DMS53 treated with DMSO at 0.1 percent for 48 hours (cell line): Measurements from ENCODE around the gene USF2.
A peak's percentile ranks its signal among the peaks of the same experiment; 100 is the strongest.

Experiments
- DNase-seq: peaks from one replicate; lab custom pipeline; 2025; ENCODE audit not compliant: unreplicated experiment; lab: John Stamatoyannopoulos, UW

The USF2 gene

DNA sequence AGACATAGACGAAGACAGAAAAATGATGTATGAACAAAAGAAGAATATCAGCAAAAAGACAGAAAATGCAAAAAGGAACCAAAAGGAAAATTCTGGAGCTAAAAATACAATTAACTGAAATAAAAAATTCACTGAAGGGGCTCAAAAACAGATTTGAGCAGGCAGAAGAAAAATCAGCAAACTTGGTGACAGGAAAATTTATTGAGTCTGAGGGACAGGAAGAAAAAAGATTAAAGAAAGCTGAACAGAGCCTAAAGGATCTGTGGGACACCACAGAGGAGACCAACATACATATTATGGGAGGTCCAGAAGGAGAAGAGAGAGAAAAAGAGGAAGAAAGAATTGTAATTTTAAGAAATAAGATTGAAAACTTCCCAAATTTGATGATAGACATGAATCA lies 27.3 kb upstream of the USF2 start:
- DNase-seq, result no peak

DNA sequence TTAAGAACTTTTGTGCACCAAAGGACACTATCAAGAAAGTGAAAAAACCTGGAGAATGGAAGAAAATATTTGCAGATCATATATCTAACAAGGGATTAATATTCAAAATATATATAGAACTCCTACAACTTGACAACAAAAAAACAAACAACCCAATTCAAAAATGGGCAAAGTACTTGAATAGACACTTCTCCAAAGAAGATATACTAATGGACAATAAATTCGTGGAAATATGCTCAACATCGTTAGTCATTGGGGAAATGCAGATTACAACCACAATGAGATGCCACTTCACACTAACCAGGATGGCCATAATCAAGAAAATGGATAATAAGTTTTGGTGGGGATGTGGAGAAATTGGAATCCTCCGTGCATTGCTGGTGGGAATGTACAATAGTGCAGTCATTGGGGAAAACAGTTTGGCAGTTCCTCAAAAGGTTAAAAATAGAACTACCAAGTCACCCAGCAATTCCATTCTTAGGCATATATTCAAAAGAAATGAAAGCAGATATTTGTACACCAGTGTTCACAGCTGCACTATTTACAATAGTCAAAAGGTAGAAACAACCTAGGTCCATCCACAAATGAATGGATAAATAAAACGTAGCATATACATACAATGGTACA lies 22.2 kb upstream of the USF2 start:
- DNase-seq, result no peak

DNA sequence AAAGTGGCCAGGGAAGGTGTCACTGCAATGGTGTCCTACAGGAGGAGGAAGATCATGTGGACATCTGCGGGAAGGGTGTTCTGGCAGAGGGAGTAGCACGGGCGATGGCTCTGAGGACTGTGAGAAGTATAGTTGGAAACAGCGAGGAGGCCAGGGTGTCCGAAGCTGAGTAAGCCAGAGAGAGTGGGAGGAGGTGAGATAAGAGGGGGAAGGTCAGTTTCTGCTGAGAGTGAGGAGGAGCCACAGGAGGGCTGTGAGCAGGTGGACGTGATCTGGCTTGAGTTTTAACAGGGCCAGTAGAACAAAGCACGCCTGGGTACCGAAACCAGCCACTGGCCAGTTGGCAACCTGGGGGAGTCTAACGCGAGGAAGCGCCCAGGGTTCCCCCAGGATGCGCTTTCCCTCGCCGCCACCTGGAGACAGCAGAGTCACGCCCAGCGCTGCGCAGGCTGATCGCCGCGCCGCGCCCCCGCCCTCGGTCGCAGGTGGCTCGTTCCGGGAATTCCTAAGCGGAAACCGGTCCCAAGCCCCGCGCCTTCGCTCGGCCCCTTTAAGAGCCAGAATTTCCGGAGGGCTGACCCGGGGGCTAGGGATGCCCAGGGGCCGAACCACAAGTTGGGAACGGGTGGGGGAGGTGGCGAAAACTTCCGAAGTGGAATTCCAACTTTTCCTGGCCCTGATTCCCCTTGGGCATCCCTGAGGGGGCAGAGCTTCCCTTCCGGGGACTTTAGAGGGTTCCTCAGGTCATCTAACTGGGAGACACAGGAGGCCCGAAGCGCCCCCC lies 21.0 kb upstream of the USF2 start:
- DNase-seq, result peak; percentile 99

DNA sequence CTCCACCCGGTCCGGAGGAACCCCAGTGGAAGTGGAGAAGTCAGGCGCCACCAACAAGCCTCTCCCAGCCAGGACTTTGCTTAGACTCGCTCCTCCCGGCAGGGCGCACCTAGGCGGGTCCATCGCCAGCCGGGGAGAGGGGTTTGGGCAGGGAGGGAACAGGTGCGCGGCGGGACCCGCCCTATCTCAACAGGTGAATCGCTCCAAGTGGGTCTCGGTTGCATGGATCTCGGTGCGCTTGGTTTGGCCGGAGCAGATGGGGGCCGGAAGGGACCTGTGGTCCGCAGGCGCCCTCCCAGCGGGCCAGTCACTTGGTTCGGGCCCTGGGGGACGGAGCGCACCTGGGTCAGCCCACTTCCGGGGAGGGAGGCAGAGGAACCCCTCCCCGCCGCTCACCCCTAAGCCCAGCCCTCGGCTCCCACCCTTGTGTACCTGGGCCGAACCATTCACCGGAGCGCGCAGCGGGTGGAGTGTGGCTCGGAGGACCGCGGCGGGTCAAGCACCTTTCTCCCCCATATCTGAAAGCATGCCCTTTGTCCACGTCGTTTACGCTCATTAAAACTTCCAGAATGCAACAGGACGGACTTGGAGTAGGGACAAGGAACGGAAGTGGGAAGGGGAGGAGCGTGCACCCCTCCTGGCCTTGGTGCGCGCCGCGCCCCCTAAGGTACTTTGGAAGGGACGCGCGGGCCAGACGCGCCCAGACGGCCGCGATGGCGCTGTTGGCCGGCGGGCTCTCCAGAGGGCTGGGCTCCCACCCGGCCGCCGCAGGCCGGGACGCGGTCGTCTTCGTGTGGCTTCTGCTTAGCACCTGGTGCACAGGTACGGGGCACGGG lies 20.2 kb upstream of the USF2 start, which contains the start of gene LSR:
Gene LSR (plus strand): TSS at position 693 of the 836 bp plus-strand sequence. CDS start 21 bp downstream, at position 714.
- peak; percentile 94 for DNase-seq

DNA sequence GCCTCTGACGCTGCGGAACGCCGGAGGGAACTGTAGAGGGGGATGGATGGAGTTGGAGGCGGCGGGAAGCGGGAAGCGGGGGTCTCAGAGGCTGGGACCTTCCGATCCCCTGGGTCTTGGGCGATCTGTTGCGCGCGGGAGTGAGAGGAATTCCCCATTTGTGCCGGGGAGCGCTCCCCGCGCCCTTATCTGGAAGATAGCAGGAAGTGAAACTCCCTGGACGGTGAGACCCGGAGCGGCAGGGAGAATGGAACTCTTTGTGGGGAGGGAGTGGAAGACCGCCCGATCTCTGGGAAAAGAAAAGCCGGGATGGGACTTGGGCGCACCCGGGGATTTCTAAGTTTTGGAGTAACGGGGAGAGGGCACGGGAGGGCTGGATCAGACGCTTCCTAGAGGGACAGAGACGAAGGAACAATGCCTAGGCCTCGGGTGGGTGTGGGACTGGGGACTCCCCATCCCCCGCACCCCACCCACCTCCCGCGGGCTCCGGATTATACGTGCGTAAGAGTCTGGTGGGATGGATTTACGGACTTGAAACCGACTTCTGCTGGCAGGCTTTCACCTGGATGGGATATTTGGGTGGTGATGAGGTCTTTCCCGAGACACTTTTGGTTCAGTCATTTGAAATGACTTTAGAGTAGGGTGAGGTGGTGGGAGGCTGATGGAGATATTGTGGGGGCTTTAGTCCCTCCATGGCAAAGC lies 19.5 kb upstream of the USF2 start:
- peak; percentile 43 for DNase-seq

DNA sequence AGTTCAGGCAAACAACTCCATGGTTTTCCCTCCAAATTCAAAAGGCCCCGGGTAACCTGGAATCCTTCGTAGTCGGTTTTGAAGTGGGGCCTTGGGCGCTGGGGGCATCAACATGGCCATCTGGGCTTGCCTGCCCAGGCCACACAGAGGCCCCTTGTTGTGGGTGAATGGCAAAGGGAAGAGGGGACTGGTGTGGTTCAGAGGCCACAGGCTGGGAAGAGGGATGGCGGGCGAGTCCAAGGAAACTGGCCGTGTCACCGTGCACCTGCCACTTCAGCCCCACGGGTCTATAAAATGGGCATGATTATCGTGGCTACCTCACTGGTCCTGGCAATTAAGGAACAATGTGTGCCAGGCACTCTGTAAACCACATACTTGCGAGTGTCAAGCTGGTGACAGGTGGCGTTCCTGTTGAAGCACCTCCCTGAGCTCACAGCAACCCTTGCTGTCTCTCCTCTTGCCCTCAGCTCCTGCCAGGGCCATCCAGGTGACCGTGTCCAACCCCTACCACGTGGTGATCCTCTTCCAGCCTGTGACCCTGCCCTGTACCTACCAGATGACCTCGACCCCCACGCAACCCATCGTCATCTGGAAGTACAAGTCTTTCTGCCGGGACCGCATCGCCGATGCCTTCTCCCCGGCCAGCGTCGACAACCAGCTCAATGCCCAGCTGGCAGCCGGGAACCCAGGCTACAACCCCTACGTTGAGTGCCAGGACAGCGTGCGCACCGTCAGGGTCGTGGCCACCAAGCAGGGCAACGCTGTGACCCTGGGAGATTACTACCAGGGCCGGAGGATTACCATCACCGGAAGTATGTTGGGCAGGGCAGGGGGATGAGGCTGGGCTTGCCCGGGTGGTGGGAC lies 18.7 kb upstream of the USF2 start:
- DNase-seq, result no peak

DNA sequence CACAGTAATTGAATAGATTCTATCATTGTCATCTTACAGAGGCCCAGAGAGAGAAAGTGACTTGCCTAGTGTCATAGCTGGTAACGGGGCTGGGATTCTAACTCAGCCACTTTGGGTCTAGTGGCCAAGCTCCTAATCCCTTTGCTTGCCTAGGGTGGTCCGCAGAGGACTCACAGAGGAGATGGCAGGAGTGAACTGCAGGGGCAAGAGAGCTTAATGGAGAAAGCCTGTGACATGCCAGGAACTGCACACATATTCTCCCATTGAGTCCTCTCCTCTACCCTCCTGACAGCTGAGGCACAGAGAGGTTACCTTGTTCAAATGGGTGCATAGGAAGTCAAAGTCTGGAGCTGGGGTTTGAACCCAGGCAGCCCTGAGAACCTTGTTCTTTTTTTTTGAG lies 17.3 kb upstream of the USF2 start:
- DNase-seq, result no peak

DNA sequence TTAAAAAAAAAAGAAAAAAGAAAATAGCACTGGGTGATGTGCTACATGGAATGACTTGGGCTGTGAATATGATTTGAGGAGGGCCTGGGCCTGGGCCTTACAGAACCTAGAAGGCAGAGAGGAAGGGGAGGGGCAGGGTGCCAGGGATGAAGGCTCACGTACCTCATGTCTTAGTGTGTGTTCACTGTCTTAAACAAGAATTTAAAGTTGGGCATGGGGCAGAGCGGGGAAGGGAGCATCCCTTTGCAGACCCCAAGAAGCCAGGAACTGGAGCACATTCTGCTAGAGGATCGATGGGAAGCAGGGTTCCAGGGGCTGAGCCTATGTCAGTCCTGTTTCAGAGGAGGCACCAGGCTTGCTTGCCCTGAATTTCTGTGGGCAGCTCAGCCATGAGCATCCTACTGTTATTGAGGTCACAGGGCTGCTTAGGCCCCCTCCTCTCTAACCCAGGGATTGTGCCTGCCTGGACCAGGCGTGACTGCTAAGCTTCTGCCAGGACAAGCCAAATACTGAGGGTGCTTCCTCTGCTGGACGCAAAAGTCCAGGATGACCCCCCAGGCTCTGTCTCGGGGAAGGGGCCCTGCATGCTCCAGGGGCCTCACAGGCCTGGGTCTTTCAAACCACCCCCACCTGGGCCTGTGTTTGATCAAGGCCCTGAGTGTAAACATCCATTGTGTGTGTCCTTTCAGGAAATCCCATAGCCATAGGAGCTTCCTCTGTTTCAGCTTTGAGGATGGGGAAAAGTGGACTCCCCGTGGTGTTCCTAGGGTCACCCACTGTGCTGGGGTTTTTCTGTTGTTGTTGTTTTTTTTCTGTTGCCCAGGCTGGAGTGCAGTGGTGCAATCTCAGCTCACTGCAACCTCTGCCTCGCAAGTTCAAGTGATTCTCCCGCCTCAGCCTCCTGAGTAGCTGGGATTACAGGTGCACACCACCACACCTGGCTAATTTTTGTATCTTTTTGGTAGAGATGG lies 15.2 kb upstream of the USF2 start:
- DNase-seq, result no peak

DNA sequence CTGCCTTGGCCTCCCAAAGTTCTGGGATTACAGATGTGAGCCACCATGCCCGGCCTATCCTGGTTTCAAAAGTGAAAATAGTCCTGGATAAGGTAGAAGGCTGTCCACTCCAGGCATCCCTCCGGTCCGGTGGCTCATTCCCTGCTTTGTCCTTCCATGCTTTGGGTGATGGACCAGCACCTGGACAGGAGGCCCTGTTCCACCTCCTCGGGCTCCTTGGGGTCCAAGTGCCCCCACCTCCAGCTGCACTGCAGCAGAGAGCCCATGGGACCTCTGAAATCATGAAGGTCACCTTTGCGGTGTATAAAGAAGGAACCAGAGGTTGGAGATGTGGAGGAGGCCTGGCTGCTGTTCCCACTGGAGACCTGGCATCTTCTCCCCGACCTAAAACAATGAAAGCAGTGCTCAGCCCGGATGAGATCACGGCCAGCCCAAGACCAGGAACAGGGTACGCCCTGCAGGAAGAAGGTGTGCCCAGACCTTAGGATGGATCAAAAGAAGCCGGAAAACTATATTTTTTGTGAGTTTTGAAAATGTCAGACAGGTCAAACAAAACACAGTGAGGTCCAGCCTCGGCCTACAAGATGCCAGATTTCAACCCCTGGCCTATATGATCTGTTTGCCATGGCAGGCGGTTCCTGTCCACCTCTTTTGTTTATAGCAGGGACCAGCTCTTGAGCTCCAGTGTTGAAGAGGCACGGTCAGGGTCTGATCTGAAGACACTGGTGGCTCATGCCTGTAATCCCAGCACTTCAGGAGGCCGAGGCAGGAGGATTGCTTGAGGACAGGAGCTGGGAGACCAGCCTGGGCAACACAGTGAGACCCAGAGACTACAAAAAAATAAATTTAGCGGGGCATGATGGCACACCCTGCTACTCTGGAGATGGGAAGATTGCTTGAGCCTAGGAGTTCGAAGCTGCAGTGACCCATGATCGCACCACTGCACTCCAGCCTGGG lies 14.1 kb upstream of the USF2 start:
- DNase-seq, result no peak

DNA sequence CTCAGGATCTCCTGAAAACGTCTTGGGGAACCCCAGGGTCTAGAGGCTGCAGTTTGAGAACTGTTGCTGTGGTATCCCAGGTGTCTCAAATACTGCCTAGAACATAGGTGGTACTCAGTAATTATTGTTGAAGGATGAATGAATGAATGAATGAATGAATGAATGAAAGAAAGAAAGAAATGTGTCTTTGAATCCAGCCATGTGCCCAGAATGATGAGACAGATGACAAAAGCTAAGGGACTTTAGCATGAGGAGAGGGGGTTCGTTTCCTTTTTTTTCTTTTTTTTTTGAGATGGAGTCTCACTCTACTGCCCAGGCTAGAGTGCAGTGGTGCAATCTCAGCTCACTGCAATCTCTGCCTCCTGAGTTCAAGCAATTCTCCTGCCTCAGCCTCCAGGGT lies 12.2 kb upstream of the USF2 start:
- DNase-seq, result no peak

DNA sequence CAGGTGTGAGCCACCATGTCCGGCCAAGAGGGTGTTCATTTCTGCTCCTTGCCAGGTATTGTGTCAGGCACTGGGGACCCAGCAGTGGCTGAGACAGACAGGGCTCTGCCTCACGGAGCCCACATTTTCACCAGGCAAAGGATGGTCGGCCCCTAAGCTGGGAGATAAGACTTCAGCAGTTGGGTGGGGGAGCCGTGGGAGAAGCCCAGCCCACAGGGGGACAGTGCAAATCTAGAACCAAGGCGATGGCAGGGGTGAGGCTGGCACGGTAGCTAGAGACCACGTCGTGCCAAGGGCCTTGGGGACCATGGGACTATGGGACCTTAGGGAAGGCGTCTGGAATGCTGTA lies 11.7 kb upstream of the USF2 start:
- no peak for DNase-seq

DNA sequence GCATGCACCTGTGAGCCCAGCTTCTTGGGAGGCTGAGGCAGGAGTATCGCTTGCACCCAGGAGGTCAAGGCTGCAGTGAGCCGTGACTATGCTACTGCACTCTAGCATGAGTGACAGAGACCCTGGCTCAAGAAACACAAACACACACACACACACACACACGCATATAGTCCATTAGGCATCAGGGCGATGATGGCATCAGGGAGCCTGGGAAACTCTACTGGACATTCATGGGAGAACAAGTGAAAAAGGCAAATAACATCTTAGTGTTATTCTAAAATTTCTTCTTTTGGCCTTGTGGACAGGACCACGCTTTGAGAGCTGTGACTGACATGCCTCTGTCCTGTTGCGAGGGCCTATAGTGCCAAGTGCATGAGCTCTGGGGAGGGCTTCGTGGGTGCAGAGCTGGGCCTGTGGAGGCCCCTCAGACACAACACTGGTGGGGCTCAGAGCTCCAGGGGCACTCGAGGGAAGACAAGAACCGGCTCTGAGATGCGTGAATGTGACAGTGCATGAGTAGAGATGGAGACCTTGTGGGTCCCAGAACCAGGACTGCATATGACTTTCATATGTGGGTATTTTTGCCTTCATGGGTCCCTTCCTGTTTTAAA lies 8.0 kb upstream of the USF2 start:
- DNase-seq, result no peak

DNA sequence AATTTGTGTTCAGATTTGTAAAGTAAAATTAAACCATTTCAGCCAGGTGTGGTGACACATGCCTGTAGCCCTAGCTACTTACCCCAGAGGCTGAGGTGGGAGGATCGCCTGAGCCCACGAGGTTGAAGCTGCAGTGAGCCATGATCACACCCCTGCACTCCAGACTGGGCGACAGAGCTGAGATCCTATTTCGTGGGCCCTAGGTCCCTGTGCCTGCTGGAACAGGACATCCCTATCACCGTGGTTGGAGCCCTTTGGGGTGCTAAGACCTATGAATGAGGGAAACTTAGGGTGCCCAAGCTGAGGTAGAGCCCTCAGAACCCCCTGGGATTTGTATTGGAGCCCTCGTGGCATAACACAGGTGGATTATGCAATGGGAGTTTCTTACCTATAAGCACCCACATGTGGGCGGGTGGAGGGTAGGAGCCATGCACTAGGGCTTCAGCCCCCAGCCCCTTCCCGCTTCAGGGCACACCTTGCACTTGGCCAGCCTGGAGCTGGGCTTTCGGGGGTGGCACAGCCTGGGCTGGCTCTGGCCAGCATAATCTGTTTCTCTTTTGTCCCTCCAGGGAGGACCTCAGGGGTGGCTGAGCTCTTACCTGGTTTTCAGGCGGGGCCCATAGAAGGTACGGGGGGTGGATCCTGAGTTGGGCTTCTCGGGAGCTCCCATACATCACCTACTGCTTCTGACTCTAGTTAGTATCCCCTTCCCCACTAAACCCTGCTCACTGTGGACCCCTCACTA lies 7.2 kb upstream of the USF2 start:
- no peak for DNase-seq

DNA sequence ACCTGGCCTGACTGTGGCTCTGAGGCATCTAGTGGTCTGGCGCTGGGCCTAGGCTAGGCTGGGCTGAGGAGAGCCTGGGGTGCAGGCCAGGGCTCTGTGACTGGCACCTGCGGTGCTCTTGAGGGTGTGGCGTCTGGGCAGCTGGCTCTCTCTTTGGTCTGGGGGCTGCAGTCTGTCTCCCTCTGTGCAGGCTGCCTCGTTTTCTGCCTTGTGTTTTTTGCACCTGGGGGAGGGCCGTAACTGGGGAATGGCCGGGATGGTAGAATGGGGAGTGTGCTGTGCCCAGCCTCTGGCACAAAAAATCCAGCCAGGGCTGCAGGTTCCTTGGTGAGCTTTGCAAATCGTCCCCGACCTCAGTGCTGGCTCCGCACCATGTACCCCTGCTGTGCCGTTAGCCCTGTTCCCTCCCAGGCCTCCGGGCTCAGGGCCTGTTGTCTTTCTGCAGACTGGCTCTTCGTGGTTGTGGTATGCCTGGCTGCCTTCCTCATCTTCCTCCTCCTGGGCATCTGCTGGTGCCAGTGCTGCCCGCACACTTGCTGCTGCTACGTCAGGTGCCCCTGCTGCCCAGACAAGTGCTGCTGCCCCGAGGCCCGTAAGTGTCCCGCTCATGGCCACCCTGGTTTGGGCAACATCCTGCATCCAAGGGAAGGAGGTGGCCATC lies 6.5 kb upstream of the USF2 start:
- no peak for DNase-seq

DNA sequence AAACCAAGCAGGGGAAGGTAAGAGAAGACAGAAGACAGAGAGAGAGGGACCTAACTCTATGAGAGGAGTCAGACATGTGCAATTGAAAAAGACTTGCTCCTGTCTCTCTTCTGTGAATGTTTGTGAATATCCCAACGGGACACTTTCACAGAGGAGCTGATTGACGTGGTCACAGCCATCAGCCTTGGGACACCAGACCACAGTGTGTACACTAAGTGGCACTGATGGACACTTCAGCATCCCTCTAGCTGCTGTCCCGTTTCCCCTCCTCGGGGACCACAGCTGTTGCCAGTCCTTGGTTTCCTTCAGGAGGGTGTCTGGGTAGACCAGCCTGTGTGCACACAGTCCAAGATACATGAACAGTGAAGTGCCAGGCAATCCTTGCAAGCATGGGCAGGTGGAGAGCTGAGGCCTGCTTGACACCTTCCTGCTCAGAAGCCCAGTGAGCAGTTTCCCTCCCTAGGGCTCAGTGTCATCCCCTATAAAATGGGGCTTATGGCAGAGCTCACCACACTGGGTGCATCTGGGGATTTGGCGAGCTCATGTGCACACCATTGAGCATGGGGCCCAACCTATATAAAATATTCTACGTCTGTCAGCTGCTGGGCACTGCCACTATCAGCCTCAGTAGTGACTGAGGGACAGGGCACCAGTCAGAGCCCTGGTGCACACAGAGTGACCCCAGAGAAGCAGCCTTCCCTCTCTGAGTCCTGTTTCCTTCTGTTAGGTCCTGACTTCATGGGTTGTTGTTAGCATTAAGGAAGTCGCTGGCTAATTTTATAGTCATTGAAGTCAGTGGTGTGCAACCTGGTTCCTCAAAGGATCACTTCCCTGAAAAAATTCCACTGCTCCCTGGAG lies 4.3 kb upstream of the USF2 start:
- no peak for DNase-seq
